IMR-90 (cell line): Measurements from ENCODE around the gene SOCS4. TPM values are rescaled to one million over a fixed set of nuclear protein-coding genes. Genes with fewer than 3 reads are reported as not detected.

Experiments used
- ATAC-seq: fragments of 200-7000 bp; cut with Tn5 transposase; 2 replicates; pipeline ENCODE4 v1.9.1; 2020; ENCODE audit warnings: low read depth, mild to moderate bottlenecking, moderate library complexity
- BruUV-seq: library from RNA; stranded (reverse); fragments of 400-500 nt; replicated peaks from 2 replicates; lab custom pipeline; 2021; lab: Mats Ljungman, UMichigan
- CTCF ChIA-PET: fragments of 300-600 bp; formaldehyde crosslinking; extraction: SDS; loops from one replicate; lab custom pipeline; 2021; ENCODE audit warnings: antibody characterized with exemption; lab: Yijun Ruan, JAX
- POLR2A ChIA-PET: fragments of 300-600 bp; sonication (Branson Sonifier 250); formaldehyde crosslinking; loops from one replicate; lab custom pipeline; 2022; ENCODE audit warnings: antibody characterized with exemption; ENCODE audit not compliant: unreplicated experiment; lab: Charles Lee
- DNase-seq: peaks from one replicate; pipeline ENCODE4 v3.0.0; 2013
- H2AFZ ChIP-seq: replicated peaks from 2 replicates; pipeline ENCODE3; 2013; ENCODE audit warnings: low read length, mild to moderate bottlenecking; ENCODE audit not compliant: poor library complexity
- H2AK5ac ChIP-seq: 2 replicates; pipeline ENCODE4 v1.6.1; 2013; ENCODE audit warnings: low read depth, low read length, inconsistent platforms
- H2AK9ac ChIP-seq: replicated peaks from 2 replicates; pipeline ENCODE3; 2013; ENCODE audit warnings: mild to moderate bottlenecking, low read depth, low read length, moderate library complexity; ENCODE audit not compliant: poor library complexity
- H2BK120ac ChIP-seq: 2 replicates; pipeline ENCODE4 v1.6.1; 2013; ENCODE audit warnings: low read depth, low read length, inconsistent platforms
- H2BK15ac ChIP-seq: 3 replicates; pipeline ENCODE4 v1.6.1; 2013; ENCODE audit warnings: low read depth, low read length, inconsistent platforms
- H2BK20ac ChIP-seq: 2 replicates; pipeline ENCODE4 v1.6.1; 2013; ENCODE audit warnings: low read depth, mild to moderate bottlenecking, inconsistent platforms, low read length, moderate library complexity
- H2BK5ac ChIP-seq: 2 replicates; pipeline ENCODE4 v1.6.1; 2013; ENCODE audit warnings: mild to moderate bottlenecking, low read depth, low read length, inconsistent platforms; ENCODE audit not compliant: poor library complexity, severe bottlenecking
- H3K14ac ChIP-seq: replicated peaks from 2 replicates; pipeline ENCODE4 v1.6.1; 2013; ENCODE audit warnings: low read depth, low read length, inconsistent platforms
- H3K18ac ChIP-seq: 2 replicates; pipeline ENCODE4 v1.6.1; 2013; ENCODE audit warnings: low read depth, low read length, control low read depth
- H3K23ac ChIP-seq: 2 replicates; pipeline ENCODE4 v1.6.1; 2013; ENCODE audit warnings: low read depth, low read length, inconsistent platforms
- H3K27ac ChIP-seq: 2 replicates; pipeline ENCODE4 v1.5.1; 2013; ENCODE audit warnings: mild to moderate bottlenecking, control low read depth, low read length; ENCODE audit not compliant: insufficient read depth
- H3K27me3 ChIP-seq: 2 replicates; pipeline ENCODE4 v1.6.1; 2013; ENCODE audit warnings: low read length; ENCODE audit not compliant: control insufficient read depth, insufficient read depth
- H3K36me3 ChIP-seq: 2 replicates; pipeline ENCODE4 v1.6.1; 2013; ENCODE audit warnings: low read length, mixed read lengths; ENCODE audit not compliant: control insufficient read depth, insufficient read depth
- H3K4ac ChIP-seq: 2 replicates; pipeline ENCODE4 v1.6.1; 2013; ENCODE audit warnings: low read depth, low read length, inconsistent platforms
- H3K4me1 ChIP-seq: 2 replicates; pipeline ENCODE4 v1.6.1; 2013; ENCODE audit warnings: low read length, mixed read lengths; ENCODE audit not compliant: control insufficient read depth, insufficient read depth
- H3K4me2 ChIP-seq: 2 replicates; pipeline ENCODE4 v1.6.1; 2013; ENCODE audit warnings: low read depth, mild to moderate bottlenecking, control low read depth, low read length, moderate library complexity
- H3K4me3 ChIP-seq: 2 replicates; pipeline ENCODE4 v1.5.1; 2013; ENCODE audit warnings: low read depth, mild to moderate bottlenecking, control low read depth, low read length, moderate library complexity; ENCODE audit not compliant: insufficient read depth
- H3K56ac ChIP-seq: 2 replicates; pipeline ENCODE4 v1.6.1; 2013; ENCODE audit warnings: low read length, inconsistent platforms; ENCODE audit not compliant: insufficient read depth; ENCODE audit errors: extremely low read depth
- H3K79me1 ChIP-seq, 2 experiments: 2 replicates each; pipeline ENCODE4 v1.6.1; 2013; ENCODE audit warnings: low read length in 2 of 2, inconsistent platforms in 1 of 2, low read depth in 1 of 2
- H3K9ac ChIP-seq: 2 replicates; pipeline ENCODE4 v1.6.1; 2013; ENCODE audit warnings: low read depth, low read length, control low read depth
- H3K9me1 ChIP-seq: 2 replicates; pipeline ENCODE4 v1.6.1; 2013; ENCODE audit warnings: low read length, inconsistent platforms; ENCODE audit not compliant: insufficient read depth
- H3K9me3 ChIP-seq: 2 replicates; pipeline ENCODE4 v1.6.1; 2013; ENCODE audit warnings: low read length; ENCODE audit not compliant: control insufficient read depth, insufficient read depth
- H4K20me1 ChIP-seq: 2 replicates; pipeline ENCODE4 v1.6.1; 2013; ENCODE audit warnings: low read length, inconsistent platforms; ENCODE audit not compliant: insufficient read depth
- H4K5ac ChIP-seq: 2 replicates; pipeline ENCODE4 v1.6.1; 2013; ENCODE audit warnings: mild to moderate bottlenecking, low read depth, low read length, control low read depth
- H4K8ac ChIP-seq, 2 experiments: 2 replicates each; pipeline ENCODE4 v1.6.1; 2013; ENCODE audit warnings: low read depth in 2 of 2, low read length in 2 of 2, control low read depth in 1 of 2, inconsistent platforms in 1 of 2
- H4K91ac ChIP-seq: 2 replicates; pipeline ENCODE4 v1.6.1; 2013; ENCODE audit warnings: low read depth, low read length, inconsistent platforms; ENCODE audit not compliant: insufficient read depth
- CEBPB ChIP-seq: IDR thresholded peaks from 2 replicates; pipeline ENCODE4 v1.6.1; 2012; ENCODE audit warnings: low read depth, low read length, improper control_type of control experiment
- FOS ChIP-seq: fragments of 150-350 bp; IDR thresholded peaks from 2 replicates; pipeline ENCODE4 v1.6.1; 2016; ENCODE audit warnings: low read depth, low read length
- MAFK ChIP-seq: IDR thresholded peaks from 2 replicates; pipeline ENCODE4 v1.6.1; 2012; ENCODE audit warnings: low read depth, low read length, improper control_type of control experiment
- USF2 ChIP-seq: fragments of 150-350 bp; IDR thresholded peaks from 2 replicates; pipeline ENCODE4 v1.6.1; 2017; ENCODE audit warnings: mild to moderate bottlenecking, antibody characterized with exemption, low read length, low read depth
- WGBS, 2 experiments: methylation state at CpG; one replicate each; pipeline versions ENCODE4 v1.1.5 to v1.1.7; 2013; ENCODE audit warnings: missing lambda C conversion rate in 2 of 2; ENCODE audit not compliant: insufficient read length in 1 of 2; ENCODE audit errors: extremely low coverage in 2 of 2; 5-methylcytosine and 5-hydroxymethylcytosine counted together
- dilution Hi-C: fragments of 300-500 bp; cut with HindIII; formaldehyde crosslinking; loops from one replicate; pipeline ENCODE4 v1.14.3; 2018; ENCODE audit warnings: low sequenced_read_pairs; ENCODE audit not compliant: unreplicated experiment
- in situ Hi-C: fragments of 300-500 bp; cut with MboI; formaldehyde crosslinking; loops from 3 replicates; pipeline ENCODE4 v1.14.3; 2019; ENCODE audit warnings: low sequenced_read_pairs, inconsistent platforms, mixed read lengths
- intact Hi-C: fragments of 100-400 bp; cut with micrococcal nuclease; formaldehyde crosslinking; loops from 2 replicates; pipeline ENCODE4 v1.10.0; 2022
- polyA plus RNA-seq, 3 experiments: library from polyadenylated mRNA; depleted of rRNA; stranded (reverse); fragments of >200 nt; gene quantifications; 2 replicates each; pipeline ENCODE4 v1.2.3, GENCODE V29; 2012; ENCODE audit warnings: low replicate concordance in 1 of 3
- total RNA-seq: library from RNA; depleted of rRNA; stranded (reverse); fragments of >200 nt; gene quantifications from 2 replicates; pipeline ENCODE4 v1.2.3, GENCODE V29; 2012

Gene SOCS4
- total and polyA plus RNA-seq, 2 of the 4 experiments (the other 2 are of a cell fraction) = 4.6 to 12.7 TPM

- Histone ChIP-seq H4K8ac (peak overlapping the region; percentile 4 to 68; a peak in 2 of 4 replicates), H3K27me3 (no peaks in the 10 kb centered on the region), H3K56ac (no peak overlapping the region), H3K14ac (peak overlapping the region; percentile 70; the same call in 1 of the 2 replicates), H2BK20ac (peak overlapping the region; percentile 60), H2BK120ac (peak overlapping the region; percentile 82), H3K36me3 (no peaks in the 10 kb centered on the region), H4K91ac (no peak overlapping the region), H2BK5ac (peak overlapping the region; percentile 68), H3K4me1 (peaks cover 3% of the 10 kb centered on the region; the same call in 1 of the 2 replicates), H3K9me1 (peaks cover 4% of the 10 kb centered on the region), H3K9me3 (no peaks in the 10 kb centered on the region), H3K23ac (peak overlapping the region; percentile 70), H3K27ac (no peak overlapping the region), H2BK15ac (peak overlapping the region; percentile 82; the same call in 1 of the 3 replicates), H2AFZ (peak overlapping the region; percentile 4), H3K9ac (no peak overlapping the region), H4K20me1 (no peaks in the 10 kb centered on the region), H4K5ac (peak overlapping the region; percentile 78), H3K79me1 (0 out of 4 replicates have a peak, but pooled peaks cover 0 to 4% of the 10 kb centered on the region in 2 experiments), H3K4ac (peak overlapping the region; percentile 79), H3K18ac (peak overlapping the region; percentile 81; the same call in 1 of the 2 replicates), H2AK5ac (peak overlapping the region; percentile 68), H3K4me3 (no peak overlapping the region), H2AK9ac (peak overlapping the region; percentile 5), H3K4me2 (peak overlapping the region; percentile 17; the same call in 1 of the 2 replicates)
- no TSS peak for BruUV-seq
- ATAC-seq = peak; percentile 79
- intact Hi-C loops = loop anchor here (5.0 kb wide), 2 partner anchors 33 to 338 kb away; partner anchors contain the start of gene LGALS3
- TF ChIP-seq USF2 = no peak
- 0 out of 2 replicates have a peak, but pooled peaks have one; percentile 1 for TF ChIP-seq CEBPB
- TF ChIP-seq MAFK = peak; percentile 21; the same call in 1 of the 2 replicates
- TF ChIP-seq FOS = peak; percentile 45; the same call in 1 of the 2 replicates
- ChIA-PET CTCF (interaction anchor here (1.6 to 1.9 kb wide), 2 partner anchors 8 to 10 kb away, joined by 3 to 9 read pairs; no protein-coding TSS in a partner anchor), POLR2A (interaction anchor here (0.5 kb wide), 1 partner anchor 67 kb away, joined by 13 read pairs; no protein-coding TSS in a partner anchor)
- in situ Hi-C loops = loop anchor here (5.0 kb wide), 1 partner anchor 38 kb away; no protein-coding TSS in a partner anchor
- dilution Hi-C loops = no loop called here
- WGBS, 2 experiments = 79% methylated on average over 2 of the region's 9 CpGs; no CpG with 5 or more reads in 1 of the 2 experiments
- peak; percentile 85 for DNase-seq
These were observed 67.5 kb downstream of the SOCS4 start for GRCh38 chr14:55094292-55095157.
